OCI-LY7 (cell line): ENCODE data around the gene NEDD9.

Experiments used
- EZH2phosphoT487 ChIP-seq: fragments of 200-600 bp; sonication (generic); IDR thresholded peaks from 2 replicates; pipeline ENCODE4 v1.6.1; 2018; ENCODE audit warnings: low read depth, borderline replicate concordance, mild to moderate bottlenecking, mixed run types, antibody characterized with exemption, low read length, moderate library complexity, mixed read lengths
- TF ChIP-seq, protein P1 (sequence below): fragments of 200-600 bp; sonication (generic); conservative IDR thresholded peaks from 2 replicates; pipeline ENCODE4 v1.5.1; 2014; ENCODE audit warnings: mild to moderate bottlenecking, antibody characterized with exemption, low read length, moderate library complexity, mixed read lengths

DNA sequence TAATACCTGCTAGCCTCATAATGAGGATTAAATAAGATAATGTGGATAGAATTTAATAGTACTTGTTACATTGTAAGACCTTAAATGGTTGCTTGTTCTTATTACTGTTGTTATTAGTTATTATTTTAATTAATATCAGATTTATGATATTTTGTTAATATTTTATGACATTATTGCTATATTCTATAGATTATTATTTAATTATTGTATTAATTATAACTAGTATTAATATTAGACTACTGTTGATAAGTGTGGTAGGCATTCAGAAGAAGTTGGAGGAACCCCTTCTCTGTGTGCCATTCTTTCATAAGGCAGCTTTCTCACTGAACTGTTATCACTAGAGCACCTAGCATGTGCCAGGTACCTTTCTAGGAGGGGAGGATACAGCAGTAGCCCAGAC is 2.6 kb upstream of the NEDD9 start:
- TF ChIP-seq, protein P1, sequence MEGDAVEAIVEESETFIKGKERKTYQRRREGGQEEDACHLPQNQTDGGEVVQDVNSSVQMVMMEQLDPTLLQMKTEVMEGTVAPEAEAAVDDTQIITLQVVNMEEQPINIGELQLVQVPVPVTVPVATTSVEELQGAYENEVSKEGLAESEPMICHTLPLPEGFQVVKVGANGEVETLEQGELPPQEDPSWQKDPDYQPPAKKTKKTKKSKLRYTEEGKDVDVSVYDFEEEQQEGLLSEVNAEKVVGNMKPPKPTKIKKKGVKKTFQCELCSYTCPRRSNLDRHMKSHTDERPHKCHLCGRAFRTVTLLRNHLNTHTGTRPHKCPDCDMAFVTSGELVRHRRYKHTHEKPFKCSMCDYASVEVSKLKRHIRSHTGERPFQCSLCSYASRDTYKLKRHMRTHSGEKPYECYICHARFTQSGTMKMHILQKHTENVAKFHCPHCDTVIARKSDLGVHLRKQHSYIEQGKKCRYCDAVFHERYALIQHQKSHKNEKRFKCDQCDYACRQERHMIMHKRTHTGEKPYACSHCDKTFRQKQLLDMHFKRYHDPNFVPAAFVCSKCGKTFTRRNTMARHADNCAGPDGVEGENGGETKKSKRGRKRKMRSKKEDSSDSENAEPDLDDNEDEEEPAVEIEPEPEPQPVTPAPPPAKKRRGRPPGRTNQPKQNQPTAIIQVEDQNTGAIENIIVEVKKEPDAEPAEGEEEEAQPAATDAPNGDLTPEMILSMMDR = no peak
- no peak for TF ChIP-seq EZH2phosphoT487
